Peyer's patch (tissue), 4 donors: ENCODE data around the gene RPS6KA4. TPM values are rescaled to one million over a fixed set of nuclear protein-coding genes. Genes with fewer than 3 reads are reported as not detected.
A peak's percentile ranks its signal among the peaks of the same experiment; 100 is the strongest.

Experiments
- DNase-seq, 3 donors: peaks; one replicate each; pipeline ENCODE4 v3.0.0-alpha.2; 2017 to 2019
- H3K27ac ChIP-seq, 4 donors: fragments of 200-600 bp; sonication (generic); one replicate each; pipeline ENCODE4 v1.5.1; 2016 to 2019
- H3K27me3 ChIP-seq, 2 donors: fragments of 200-600 bp; sonication (generic); one replicate each; pipeline ENCODE4 v1.5.1; 2019
- H3K36me3 ChIP-seq, 3 donors: fragments of 200-600 bp; sonication (generic); one replicate each; pipeline ENCODE4 v1.5.1; 2016 to 2019
- H3K4me1 ChIP-seq, 4 donors: fragments of 200-600 bp; sonication (generic); one replicate each; pipeline ENCODE4 v1.5.1; 2016 to 2019
- H3K4me3 ChIP-seq, 4 donors: fragments of 200-600 bp; sonication (generic); 1 replicate in 3 of 4; 2 replicates in 1 of 4; pipeline ENCODE4 v1.5.1; 2016 to 2019; ENCODE audit warnings: mild to moderate bottlenecking in 1 of 4
- H3K9me3 ChIP-seq, 4 donors: fragments of 200-600 bp; sonication (generic); one replicate each; pipeline ENCODE4 v1.5.1; 2016 to 2019; ENCODE audit warnings: mild to moderate bottlenecking in 1 of 4
- POLR2A ChIP-seq, 2 donors: fragments of 450-650 bp; IDR thresholded peaks; one replicate each; pipeline ENCODE4 v1.5.1; 2017; ENCODE audit warnings: antibody characterized with exemption in 2 of 2, mild to moderate bottlenecking in 2 of 2, moderate library complexity in 2 of 2
- total RNA-seq, 4 donors: library from RNA; depleted of rRNA; stranded (reverse); fragments of >200 nt; gene quantifications; one replicate each; pipeline ENCODE4 v1.1.0, GENCODE V29; 2016
- TF ChIP-seq, protein P1 (sequence below), 6 experiments: fragments of 450-650 bp in 4 of 6; fragments of 200-600 bp in 2 of 6; sonication (generic) in 1 of 6; IDR thresholded peaks; one replicate each; pipeline ENCODE4 v1.5.1; 2017 to 2019; ENCODE audit warnings: antibody characterized with exemption in 6 of 6, mild to moderate bottlenecking in 3 of 6, moderate library complexity in 1 of 6

RPS6KA4 gene
- total RNA-seq, 4 donors from 2014 or later = 27.8 to 95.7 (median 40.1) TPM

DNA sequence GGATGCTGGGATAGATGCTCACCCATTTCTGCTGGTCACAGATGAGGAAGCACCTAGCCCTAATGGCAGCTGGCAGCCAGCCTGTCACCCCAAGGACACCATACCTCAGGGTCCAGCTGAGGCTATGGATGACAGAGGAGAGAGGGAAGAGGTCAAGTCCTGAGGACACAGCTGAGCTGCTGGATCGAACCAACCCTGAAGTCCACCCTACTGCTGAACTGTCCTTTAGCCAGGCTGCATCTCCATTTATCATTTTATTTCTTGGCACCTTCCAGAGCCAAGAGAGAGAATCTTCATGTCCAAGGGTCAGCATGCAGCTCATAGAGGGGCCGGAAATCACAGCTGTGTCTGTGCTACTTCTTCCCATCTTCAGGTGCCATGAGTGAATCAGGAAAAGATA, 30.9 kb downstream of the RPS6KA4 start:
- no peak for DNase-seq
- Histone ChIP-seq H3K27me3 (no peaks in the 10 kb centered on the region), H3K27ac (no peak overlapping the region), H3K36me3 (no peaks in the 10 kb centered on the region), H3K4me1 (peaks cover 0 to 9% (median 3%) of the 10 kb centered on the region in 4 donors), H3K4me3 (no peak overlapping the region), H3K9me3 (no peaks in the 10 kb centered on the region)
- no peak for TF ChIP-seq POLR2A (IDR thresholded peaks at IDR 0.05)
- TF ChIP-seq, protein P1, sequence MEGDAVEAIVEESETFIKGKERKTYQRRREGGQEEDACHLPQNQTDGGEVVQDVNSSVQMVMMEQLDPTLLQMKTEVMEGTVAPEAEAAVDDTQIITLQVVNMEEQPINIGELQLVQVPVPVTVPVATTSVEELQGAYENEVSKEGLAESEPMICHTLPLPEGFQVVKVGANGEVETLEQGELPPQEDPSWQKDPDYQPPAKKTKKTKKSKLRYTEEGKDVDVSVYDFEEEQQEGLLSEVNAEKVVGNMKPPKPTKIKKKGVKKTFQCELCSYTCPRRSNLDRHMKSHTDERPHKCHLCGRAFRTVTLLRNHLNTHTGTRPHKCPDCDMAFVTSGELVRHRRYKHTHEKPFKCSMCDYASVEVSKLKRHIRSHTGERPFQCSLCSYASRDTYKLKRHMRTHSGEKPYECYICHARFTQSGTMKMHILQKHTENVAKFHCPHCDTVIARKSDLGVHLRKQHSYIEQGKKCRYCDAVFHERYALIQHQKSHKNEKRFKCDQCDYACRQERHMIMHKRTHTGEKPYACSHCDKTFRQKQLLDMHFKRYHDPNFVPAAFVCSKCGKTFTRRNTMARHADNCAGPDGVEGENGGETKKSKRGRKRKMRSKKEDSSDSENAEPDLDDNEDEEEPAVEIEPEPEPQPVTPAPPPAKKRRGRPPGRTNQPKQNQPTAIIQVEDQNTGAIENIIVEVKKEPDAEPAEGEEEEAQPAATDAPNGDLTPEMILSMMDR (IDR thresholded peaks at IDR 0.05) = no peak

DNA sequence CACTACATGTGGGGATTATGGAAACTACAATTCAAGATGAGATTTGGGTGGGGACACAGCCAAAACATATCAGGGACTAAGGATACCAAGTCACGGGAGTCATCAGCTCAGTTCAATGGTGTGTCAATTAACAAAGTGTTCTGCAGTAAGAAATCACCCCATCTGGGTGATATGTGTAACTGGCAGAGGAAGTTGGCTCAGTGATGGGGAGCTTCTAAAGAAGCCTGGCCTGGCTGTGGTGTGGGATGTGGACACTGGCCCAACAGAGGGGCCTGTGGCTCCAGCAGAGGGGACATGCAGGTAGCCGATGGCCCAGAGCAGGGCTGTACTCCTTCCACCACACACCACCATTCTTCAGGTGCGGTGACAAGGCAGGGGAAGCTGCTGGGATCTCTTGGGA, 31.6 kb downstream of the RPS6KA4 start:
- Histone ChIP-seq H3K36me3 (no peaks in the 10 kb centered on the region), H3K27me3 (no peaks in the 10 kb centered on the region), H3K9me3 (no peaks in the 10 kb centered on the region), H3K4me3 (no peak overlapping the region), H3K27ac (no peak overlapping the region), H3K4me1 (peaks cover 0 to 6% (median 3%) of the 10 kb centered on the region in 4 donors)
- no peak for DNase-seq
- TF ChIP-seq, protein P1 (IDR thresholded peaks at IDR 0.05) = no peak
- no peak for TF ChIP-seq POLR2A (IDR thresholded peaks at IDR 0.05)

DNA sequence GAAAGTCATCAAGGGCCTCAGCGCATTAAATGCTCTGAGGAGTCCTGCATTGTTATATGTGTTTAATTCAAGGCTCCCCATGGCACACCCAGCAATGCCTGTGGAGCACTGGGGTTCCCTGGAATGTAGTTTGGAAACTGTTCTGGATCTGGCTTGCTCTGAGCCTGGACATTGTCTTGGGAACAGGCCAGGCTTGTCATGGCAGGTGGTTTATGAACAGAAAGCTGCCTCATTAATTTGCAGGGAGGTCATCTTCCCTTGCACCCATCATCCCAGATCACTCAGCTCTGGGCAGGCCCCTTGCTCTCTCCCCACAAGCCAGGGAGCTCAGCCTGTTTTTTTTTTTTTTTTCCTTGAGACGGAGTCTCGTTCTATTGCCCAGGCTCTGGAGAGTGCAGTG, 32.9 kb downstream of the RPS6KA4 start:
- peaks cover 0 to 10% (median 3%) of the 10 kb centered on the region in 4 donors for H3K4me1 ChIP-seq
- H3K27me3 ChIP-seq = no peaks in the 10 kb centered on the region
- TF ChIP-seq, protein P1 (IDR thresholded peaks at IDR 0.05) = no peak
- TF ChIP-seq POLR2A (IDR thresholded peaks at IDR 0.05) = no peak
- no peaks in the 10 kb centered on the region for H3K36me3 ChIP-seq
- no peak for DNase-seq
- no peak overlapping the region for H3K4me3 ChIP-seq
- H3K27ac ChIP-seq = no peak overlapping the region
- H3K9me3 ChIP-seq = no peaks in the 10 kb centered on the region

DNA sequence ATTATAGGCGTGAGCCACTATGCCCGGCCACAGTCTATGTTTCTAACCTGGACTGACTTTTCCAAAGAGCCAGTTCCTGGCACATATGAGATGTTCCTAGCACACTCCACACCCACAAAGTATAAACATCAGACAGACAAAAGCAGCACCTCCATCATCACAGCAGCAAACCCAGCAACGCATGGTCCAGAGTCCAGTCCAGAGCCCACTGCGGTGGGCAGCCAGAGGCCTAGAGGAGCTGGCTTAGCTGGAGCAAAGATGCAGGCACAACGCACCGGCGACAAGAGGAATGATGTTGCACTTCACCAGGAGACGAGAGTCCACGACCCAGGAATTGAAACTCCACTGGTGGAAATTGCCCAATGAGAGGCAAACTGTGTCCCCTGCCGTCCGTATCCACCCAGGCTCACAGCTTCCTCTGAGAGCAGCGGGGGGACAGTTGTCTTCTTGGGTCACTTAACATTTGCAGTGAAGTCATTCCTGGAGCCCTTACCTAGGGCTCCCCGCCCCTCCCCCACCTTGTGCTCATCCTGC, 36.6 kb downstream of the RPS6KA4 start:
- H3K4me1 ChIP-seq = peaks cover 0 to 10% (median 3%) of the 10 kb centered on the region in 4 donors
- no peak overlapping the region for H3K4me3 ChIP-seq
- DNase-seq = no peak
- no peak for TF ChIP-seq POLR2A (IDR thresholded peaks at IDR 0.05)
- TF ChIP-seq, protein P1 (IDR thresholded peaks at IDR 0.05) = no peak
- no peaks in the 10 kb centered on the region for H3K27me3 ChIP-seq
- H3K27ac ChIP-seq = no peak overlapping the region
- no peaks in the 10 kb centered on the region for H3K9me3 ChIP-seq
- no peaks in the 10 kb centered on the region for H3K36me3 ChIP-seq

DNA sequence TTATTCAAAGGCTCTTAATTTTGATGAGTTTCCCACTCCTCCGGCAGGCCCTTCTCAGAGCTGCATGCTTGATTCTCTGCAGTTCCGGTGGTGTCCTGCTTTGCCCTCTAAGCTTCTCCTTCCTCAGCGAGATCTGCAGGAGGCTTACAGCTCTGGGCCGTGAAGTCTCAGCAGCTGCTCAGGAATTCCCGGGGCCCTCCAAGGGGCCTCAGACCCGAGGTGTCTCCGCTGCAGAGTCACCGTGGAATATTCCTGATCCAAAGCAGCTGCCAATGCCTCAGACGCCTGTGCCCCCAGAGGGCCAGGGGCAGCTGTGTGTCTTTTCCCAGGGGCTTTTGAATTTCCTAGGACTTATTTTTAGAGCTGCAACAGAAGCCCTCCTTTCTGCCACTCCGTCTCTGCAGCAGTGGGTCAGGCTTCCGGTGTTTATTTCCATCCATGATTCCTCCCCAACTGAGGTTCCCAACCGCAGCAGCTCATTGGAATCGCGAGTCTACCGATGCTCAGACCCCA, 37.2 kb downstream of the RPS6KA4 start:
- TF ChIP-seq, protein P1 (IDR thresholded peaks at IDR 0.05) = no peak
- no peak for TF ChIP-seq POLR2A (IDR thresholded peaks at IDR 0.05)
- H3K27ac ChIP-seq = peak overlapping the region in 1 of 4 donors; percentile 22

More for the DNA sequence above, 37.2 kb downstream of the RPS6KA4 start:
- peaks cover 0 to 10% (median 3%) of the 10 kb centered on the region in 4 donors for H3K4me1 ChIP-seq
- no peak for DNase-seq
- no peak overlapping the region for H3K4me3 ChIP-seq
- no peaks in the 10 kb centered on the region for H3K36me3 ChIP-seq
- no peaks in the 10 kb centered on the region for H3K27me3 ChIP-seq
- H3K9me3 ChIP-seq = no peaks in the 10 kb centered on the region
